ENCODE measurements around the gene RIPPLY2.

DNA sequence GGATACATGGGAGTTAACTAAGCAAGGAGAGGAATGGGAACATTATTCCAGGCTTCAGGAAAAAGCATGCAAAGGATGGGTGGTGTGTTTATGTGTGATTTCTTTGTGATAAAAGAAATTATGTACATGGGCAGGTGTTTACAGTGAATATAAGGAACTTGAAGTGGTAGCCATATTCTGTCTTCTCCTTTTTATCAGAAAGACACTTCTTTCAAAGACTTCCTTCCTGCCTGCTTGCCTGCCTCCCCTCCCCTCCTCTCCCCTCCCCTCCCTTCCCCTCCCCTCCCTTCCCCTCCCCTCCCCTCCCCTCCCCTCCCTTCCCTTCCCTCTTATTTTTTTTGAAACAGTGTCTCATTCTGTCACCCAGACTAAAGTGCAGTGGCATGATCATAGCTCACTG, 20.7 kb downstream of the RIPPLY2 start:
- TF ChIP-seq, protein P1, sequence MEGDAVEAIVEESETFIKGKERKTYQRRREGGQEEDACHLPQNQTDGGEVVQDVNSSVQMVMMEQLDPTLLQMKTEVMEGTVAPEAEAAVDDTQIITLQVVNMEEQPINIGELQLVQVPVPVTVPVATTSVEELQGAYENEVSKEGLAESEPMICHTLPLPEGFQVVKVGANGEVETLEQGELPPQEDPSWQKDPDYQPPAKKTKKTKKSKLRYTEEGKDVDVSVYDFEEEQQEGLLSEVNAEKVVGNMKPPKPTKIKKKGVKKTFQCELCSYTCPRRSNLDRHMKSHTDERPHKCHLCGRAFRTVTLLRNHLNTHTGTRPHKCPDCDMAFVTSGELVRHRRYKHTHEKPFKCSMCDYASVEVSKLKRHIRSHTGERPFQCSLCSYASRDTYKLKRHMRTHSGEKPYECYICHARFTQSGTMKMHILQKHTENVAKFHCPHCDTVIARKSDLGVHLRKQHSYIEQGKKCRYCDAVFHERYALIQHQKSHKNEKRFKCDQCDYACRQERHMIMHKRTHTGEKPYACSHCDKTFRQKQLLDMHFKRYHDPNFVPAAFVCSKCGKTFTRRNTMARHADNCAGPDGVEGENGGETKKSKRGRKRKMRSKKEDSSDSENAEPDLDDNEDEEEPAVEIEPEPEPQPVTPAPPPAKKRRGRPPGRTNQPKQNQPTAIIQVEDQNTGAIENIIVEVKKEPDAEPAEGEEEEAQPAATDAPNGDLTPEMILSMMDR (IDR thresholded peaks at IDR 0.05; ENCODE audit: low read depth, low read length) = no peak
- no peak for TF ChIP-seq POLR2A (IDR thresholded peaks at IDR 0.05; ENCODE audit: extremely low read depth, insufficient read length)

All from NB4 (cell line).